Smooth muscle cell (in vitro differentiated cells): ENCODE data around the gene IFFO2. TPM values are rescaled to one million over a fixed set of nuclear protein-coding genes. Genes with fewer than 3 reads are reported as not detected.

Experiments used
- DNase-seq: peaks from one replicate; lab custom pipeline; 2025; ENCODE audit not compliant: unreplicated experiment; lab: John Stamatoyannopoulos, UW
- H2AFZ ChIP-seq: fragments of 200-600 bp; sonication (generic); 2 replicates; pipeline ENCODE4 v1.6.0; 2016; ENCODE audit warnings: antibody characterized with exemption, low read depth, mild to moderate bottlenecking
- H3F3A ChIP-seq: fragments of 200-600 bp; sonication (generic); 2 replicates; pipeline ENCODE4 v1.6.0; 2017; ENCODE audit warnings: antibody characterized with exemption, low read depth
- H3K27ac ChIP-seq: fragments of 200-600 bp; sonication (generic); 2 replicates; pipeline ENCODE4 v1.5.1; 2016; ENCODE audit warnings: low read depth, mild to moderate bottlenecking
- H3K27me3 ChIP-seq: fragments of 200-600 bp; sonication (generic); 2 replicates; pipeline ENCODE4 v1.6.1; 2016; ENCODE audit warnings: low read depth, mild to moderate bottlenecking
- H3K36me3 ChIP-seq: fragments of 200-600 bp; sonication (generic); 2 replicates; pipeline ENCODE4 v1.5.1; 2016; ENCODE audit warnings: low read depth
- H3K4me1 ChIP-seq: fragments of 200-600 bp; sonication (generic); 2 replicates; pipeline ENCODE4 v1.5.1; 2016; ENCODE audit warnings: low read depth
- H3K4me2 ChIP-seq: fragments of 200-600 bp; sonication (generic); 2 replicates; pipeline ENCODE4 v1.6.0; 2016; ENCODE audit warnings: mild to moderate bottlenecking
- H3K4me3 ChIP-seq: fragments of 200-600 bp; sonication (generic); 2 replicates; pipeline ENCODE4 v1.5.1; 2016; ENCODE audit warnings: mild to moderate bottlenecking
- H3K79me2 ChIP-seq: fragments of 200-600 bp; sonication (generic); 2 replicates; pipeline ENCODE4 v1.6.0; 2016; ENCODE audit warnings: low read depth, mild to moderate bottlenecking
- H3K9ac ChIP-seq: fragments of 200-600 bp; sonication (generic); 2 replicates; pipeline ENCODE4 v1.6.0; 2016; ENCODE audit warnings: low read depth
- H3K9me3 ChIP-seq: fragments of 200-600 bp; sonication (generic); replicated peaks from 2 replicates; pipeline ENCODE4 v1.5.1; 2016; ENCODE audit warnings: low read depth
- H4K20me1 ChIP-seq: fragments of 200-600 bp; sonication (generic); 2 replicates; pipeline ENCODE4 v1.6.0; 2016; ENCODE audit warnings: low read depth
- WGBS: methylation state at CpG from one replicate; pipeline ENCODE4 v1.1.7; 2016; ENCODE audit warnings: low lambda C conversion rate; 5-methylcytosine and 5-hydroxymethylcytosine counted together
- polyA plus RNA-seq: library from polyadenylated mRNA; unstranded; fragments of >200 nt; fragmentation: Nextera tagmentation; extraction: Ambion mirVana; gene quantifications from 2 replicates; pipeline ENCODE4 v1.2.1, GENCODE V29; 2016
- total RNA-seq: library from RNA; depleted of rRNA; stranded (reverse); fragments of >200 nt; gene quantifications from 2 replicates; pipeline ENCODE4 v1.2.3, GENCODE V29; 2014
- TF ChIP-seq, protein P1 (sequence below): fragments of 200-600 bp; sonication (generic); IDR thresholded peaks from 2 replicates; pipeline ENCODE4 v1.5.1; 2017; ENCODE audit warnings: borderline replicate concordance, mild to moderate bottlenecking, antibody characterized with exemption; ENCODE audit not compliant: insufficient read depth, poor library complexity, severe bottlenecking

Gene IFFO2
- total and polyA plus RNA-seq, 2 experiments from 2014 or later: 5.7 to 19.1 TPM

DNA sequence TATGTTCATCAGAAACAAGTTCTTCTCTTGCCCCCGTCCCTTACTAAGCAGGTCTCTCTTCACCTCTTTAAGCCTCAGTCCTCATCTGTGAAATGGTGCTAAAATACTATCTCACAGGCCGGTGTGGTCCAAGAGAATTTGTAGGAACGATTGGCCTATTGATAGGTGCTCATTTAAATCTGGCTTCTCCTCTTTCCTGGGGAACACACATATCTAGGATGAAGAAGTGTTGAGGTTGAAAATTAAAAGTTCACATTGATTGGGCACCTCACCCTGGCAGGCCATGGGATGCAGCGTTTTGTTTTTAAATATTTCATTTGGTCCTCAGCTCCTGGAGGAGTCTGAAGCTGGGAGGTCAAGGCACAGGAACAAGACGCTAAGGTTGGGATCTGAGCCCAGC is 88.1 kb downstream of the IFFO2 start:
- no peak for DNase-seq
- Histone ChIP-seq H3K79me2 (no peaks in the 10 kb centered on the region), H3K4me1 (no peaks in the 10 kb centered on the region), H3K9ac (no peak overlapping the region), H4K20me1 (no peaks in the 10 kb centered on the region), H3K4me3 (no peak overlapping the region), H3K36me3 (no peaks in the 10 kb centered on the region), H3K4me2 (no peak overlapping the region), H3F3A (no peaks in the 10 kb centered on the region), H2AFZ (no peak overlapping the region), H3K9me3 (no peaks in the 10 kb centered on the region), H3K27me3 (peaks cover 8% of the 10 kb centered on the region), H3K27ac (no peak overlapping the region)
- TF ChIP-seq, protein P1, sequence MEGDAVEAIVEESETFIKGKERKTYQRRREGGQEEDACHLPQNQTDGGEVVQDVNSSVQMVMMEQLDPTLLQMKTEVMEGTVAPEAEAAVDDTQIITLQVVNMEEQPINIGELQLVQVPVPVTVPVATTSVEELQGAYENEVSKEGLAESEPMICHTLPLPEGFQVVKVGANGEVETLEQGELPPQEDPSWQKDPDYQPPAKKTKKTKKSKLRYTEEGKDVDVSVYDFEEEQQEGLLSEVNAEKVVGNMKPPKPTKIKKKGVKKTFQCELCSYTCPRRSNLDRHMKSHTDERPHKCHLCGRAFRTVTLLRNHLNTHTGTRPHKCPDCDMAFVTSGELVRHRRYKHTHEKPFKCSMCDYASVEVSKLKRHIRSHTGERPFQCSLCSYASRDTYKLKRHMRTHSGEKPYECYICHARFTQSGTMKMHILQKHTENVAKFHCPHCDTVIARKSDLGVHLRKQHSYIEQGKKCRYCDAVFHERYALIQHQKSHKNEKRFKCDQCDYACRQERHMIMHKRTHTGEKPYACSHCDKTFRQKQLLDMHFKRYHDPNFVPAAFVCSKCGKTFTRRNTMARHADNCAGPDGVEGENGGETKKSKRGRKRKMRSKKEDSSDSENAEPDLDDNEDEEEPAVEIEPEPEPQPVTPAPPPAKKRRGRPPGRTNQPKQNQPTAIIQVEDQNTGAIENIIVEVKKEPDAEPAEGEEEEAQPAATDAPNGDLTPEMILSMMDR: no peak
- 80% methylated on average over 5 of the region's 5 CpGs for whole genome bisulfite sequencing

DNA sequence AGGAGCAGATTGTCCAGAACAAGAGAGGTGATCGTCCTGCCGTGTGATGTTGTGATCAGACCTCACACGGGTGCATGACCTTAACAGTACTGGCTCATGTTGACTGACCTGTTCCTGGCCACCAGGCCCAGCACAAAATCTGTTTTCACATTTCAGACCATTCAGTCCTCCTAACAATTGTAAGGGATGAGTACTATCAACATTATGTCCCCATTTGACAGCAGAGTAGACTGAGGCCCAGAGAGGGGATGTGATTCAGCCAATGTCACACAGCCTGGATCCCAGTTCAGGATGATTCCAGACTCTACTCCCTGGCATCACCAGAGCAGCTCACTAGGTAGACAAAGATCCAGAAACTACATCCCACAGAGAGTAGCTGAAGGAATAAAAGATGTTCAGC is 89.6 kb downstream of the IFFO2 start:
- no peaks in the 10 kb centered on the region for H3F3A ChIP-seq
- no peak overlapping the region for H3K27ac ChIP-seq
- no peaks in the 10 kb centered on the region for H4K20me1 ChIP-seq
- H3K79me2 ChIP-seq: no peaks in the 10 kb centered on the region
- no peak overlapping the region for H3K9ac ChIP-seq
- DNase-seq: no peak
- no peaks in the 10 kb centered on the region for H3K9me3 ChIP-seq
- 90% methylated on average over 3 of the region's 3 CpGs for WGBS
- H3K4me2 ChIP-seq: no peak overlapping the region
- peaks cover 8% of the 10 kb centered on the region for H3K27me3 ChIP-seq
- H3K4me3 ChIP-seq: no peak overlapping the region
- H2AFZ ChIP-seq: no peak overlapping the region
- H3K4me1 ChIP-seq: no peaks in the 10 kb centered on the region
- H3K36me3 ChIP-seq: no peaks in the 10 kb centered on the region
- TF ChIP-seq, protein P1: no peak

DNA sequence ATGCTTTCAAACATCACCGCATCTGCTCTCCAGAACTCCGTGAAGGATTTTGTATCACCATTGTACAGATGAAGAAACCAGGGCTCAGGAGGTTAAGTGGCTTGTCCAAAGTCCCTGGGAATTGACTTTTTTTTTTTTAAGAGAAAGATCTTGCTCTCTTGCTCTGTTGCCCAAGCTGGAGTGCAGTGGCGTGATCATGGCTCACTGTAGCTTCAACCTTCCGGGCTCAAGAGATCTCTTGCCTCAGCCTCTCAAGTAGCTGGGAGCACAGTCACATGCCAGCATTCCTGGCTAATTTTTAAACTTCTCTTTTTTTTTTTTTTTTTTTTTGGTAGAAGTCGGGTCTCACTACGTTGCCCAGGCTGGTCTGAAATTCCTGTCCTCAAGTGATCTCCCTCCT is 90.2 kb downstream of the IFFO2 start:
- Histone ChIP-seq H2AFZ (no peak overlapping the region), H3K4me3 (no peak overlapping the region), H3K27me3 (peaks cover 8% of the 10 kb centered on the region), H3K9ac (no peak overlapping the region), H3K79me2 (no peaks in the 10 kb centered on the region), H4K20me1 (no peaks in the 10 kb centered on the region), H3K4me1 (no peaks in the 10 kb centered on the region), H3K9me3 (no peaks in the 10 kb centered on the region), H3K36me3 (no peaks in the 10 kb centered on the region), H3K27ac (no peak overlapping the region), H3F3A (no peaks in the 10 kb centered on the region), H3K4me2 (no peak overlapping the region)
- WGBS: 85% methylated on average over 6 of the region's 6 CpGs
- TF ChIP-seq, protein P1: no peak
- no peak for DNase-seq

DNA sequence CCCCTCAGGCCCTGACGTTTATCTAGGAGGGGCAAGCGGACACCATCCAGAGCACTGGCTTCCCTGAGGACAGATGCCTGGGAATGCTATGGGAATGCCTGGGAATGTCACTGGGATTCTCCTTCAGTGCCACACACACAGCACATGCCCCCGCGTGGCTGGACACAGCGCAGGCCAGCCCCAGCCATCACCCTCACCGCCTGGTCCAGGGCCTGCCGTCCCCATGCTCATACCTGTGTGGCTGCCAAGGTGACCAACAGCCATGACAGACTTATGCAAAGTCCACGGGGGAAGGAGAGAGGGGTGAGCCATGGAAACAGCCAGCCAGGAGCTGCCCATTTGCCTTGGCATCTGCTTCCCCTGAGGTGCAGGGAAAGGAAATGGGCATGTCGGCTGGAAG is 91.3 kb downstream of the IFFO2 start:
- H3K36me3 ChIP-seq: no peaks in the 10 kb centered on the region
- H3K9me3 ChIP-seq: no peaks in the 10 kb centered on the region
- WGBS: 80% methylated on average over 9 of the region's 9 CpGs
- no peaks in the 10 kb centered on the region for H3F3A ChIP-seq
- DNase-seq: no peak
- no peaks in the 10 kb centered on the region for H4K20me1 ChIP-seq
- no peak overlapping the region for H3K9ac ChIP-seq
- H2AFZ ChIP-seq: no peak overlapping the region
- no peaks in the 10 kb centered on the region for H3K4me1 ChIP-seq
- H3K27me3 ChIP-seq: peaks cover 8% of the 10 kb centered on the region
- H3K4me3 ChIP-seq: no peak overlapping the region
- TF ChIP-seq, protein P1: no peak
- H3K27ac ChIP-seq: no peak overlapping the region
- no peaks in the 10 kb centered on the region for H3K79me2 ChIP-seq
- no peak overlapping the region for H3K4me2 ChIP-seq
